IMR-90 (cell line): ENCODE measurements around the gene USP53. TPM values are rescaled to one million over a fixed set of nuclear protein-coding genes. Genes with fewer than 3 reads are reported as not detected.

Experiments used
- ATAC-seq: fragments of 200-7000 bp; cut with Tn5 transposase; 2 replicates; pipeline ENCODE4 v1.9.1; 2020; ENCODE audit warnings: low read depth, mild to moderate bottlenecking, moderate library complexity
- BruUV-seq: library from RNA; stranded (reverse); fragments of 400-500 nt; replicated peaks from 2 replicates; lab custom pipeline; 2021; lab: Mats Ljungman, UMichigan
- CTCF ChIA-PET: fragments of 300-600 bp; formaldehyde crosslinking; extraction: SDS; loops from one replicate; lab custom pipeline; 2021; ENCODE audit warnings: antibody characterized with exemption; lab: Yijun Ruan, JAX
- POLR2A ChIA-PET: fragments of 300-600 bp; sonication (Branson Sonifier 250); formaldehyde crosslinking; loops from one replicate; lab custom pipeline; 2022; ENCODE audit warnings: antibody characterized with exemption; ENCODE audit not compliant: unreplicated experiment; lab: Charles Lee
- DNase-seq: peaks from one replicate; pipeline ENCODE4 v3.0.0; 2013
- H2AFZ ChIP-seq: replicated peaks from 2 replicates; pipeline ENCODE3; 2013; ENCODE audit warnings: low read length, mild to moderate bottlenecking; ENCODE audit not compliant: poor library complexity
- H2AK5ac ChIP-seq: 2 replicates; pipeline ENCODE4 v1.6.1; 2013; ENCODE audit warnings: low read depth, low read length, inconsistent platforms
- H2AK9ac ChIP-seq: replicated peaks from 2 replicates; pipeline ENCODE3; 2013; ENCODE audit warnings: mild to moderate bottlenecking, low read depth, low read length, moderate library complexity; ENCODE audit not compliant: poor library complexity
- H2BK120ac ChIP-seq: 2 replicates; pipeline ENCODE4 v1.6.1; 2013; ENCODE audit warnings: low read depth, low read length, inconsistent platforms
- H2BK15ac ChIP-seq: 3 replicates; pipeline ENCODE4 v1.6.1; 2013; ENCODE audit warnings: low read depth, low read length, inconsistent platforms
- H2BK20ac ChIP-seq: 2 replicates; pipeline ENCODE4 v1.6.1; 2013; ENCODE audit warnings: low read depth, mild to moderate bottlenecking, inconsistent platforms, low read length, moderate library complexity
- H2BK5ac ChIP-seq: 2 replicates; pipeline ENCODE4 v1.6.1; 2013; ENCODE audit warnings: mild to moderate bottlenecking, low read depth, low read length, inconsistent platforms; ENCODE audit not compliant: poor library complexity, severe bottlenecking
- H3K14ac ChIP-seq: replicated peaks from 2 replicates; pipeline ENCODE4 v1.6.1; 2013; ENCODE audit warnings: low read depth, low read length, inconsistent platforms
- H3K18ac ChIP-seq: 2 replicates; pipeline ENCODE4 v1.6.1; 2013; ENCODE audit warnings: low read depth, low read length, control low read depth
- H3K23ac ChIP-seq: 2 replicates; pipeline ENCODE4 v1.6.1; 2013; ENCODE audit warnings: low read depth, low read length, inconsistent platforms
- H3K27ac ChIP-seq: 2 replicates; pipeline ENCODE4 v1.5.1; 2013; ENCODE audit warnings: mild to moderate bottlenecking, control low read depth, low read length; ENCODE audit not compliant: insufficient read depth
- H3K27me3 ChIP-seq: 2 replicates; pipeline ENCODE4 v1.6.1; 2013; ENCODE audit warnings: low read length; ENCODE audit not compliant: control insufficient read depth, insufficient read depth
- H3K36me3 ChIP-seq: 2 replicates; pipeline ENCODE4 v1.6.1; 2013; ENCODE audit warnings: low read length, mixed read lengths; ENCODE audit not compliant: control insufficient read depth, insufficient read depth
- H3K4ac ChIP-seq: 2 replicates; pipeline ENCODE4 v1.6.1; 2013; ENCODE audit warnings: low read depth, low read length, inconsistent platforms
- H3K4me1 ChIP-seq: 2 replicates; pipeline ENCODE4 v1.6.1; 2013; ENCODE audit warnings: low read length, mixed read lengths; ENCODE audit not compliant: control insufficient read depth, insufficient read depth
- H3K4me2 ChIP-seq: 2 replicates; pipeline ENCODE4 v1.6.1; 2013; ENCODE audit warnings: low read depth, mild to moderate bottlenecking, control low read depth, low read length, moderate library complexity
- H3K4me3 ChIP-seq: 2 replicates; pipeline ENCODE4 v1.5.1; 2013; ENCODE audit warnings: low read depth, mild to moderate bottlenecking, control low read depth, low read length, moderate library complexity; ENCODE audit not compliant: insufficient read depth
- H3K56ac ChIP-seq: 2 replicates; pipeline ENCODE4 v1.6.1; 2013; ENCODE audit warnings: low read length, inconsistent platforms; ENCODE audit not compliant: insufficient read depth; ENCODE audit errors: extremely low read depth
- H3K79me1 ChIP-seq, 2 experiments: 2 replicates each; pipeline ENCODE4 v1.6.1; 2013; ENCODE audit warnings: low read length in 2 of 2, inconsistent platforms in 1 of 2, low read depth in 1 of 2
- H3K9ac ChIP-seq: 2 replicates; pipeline ENCODE4 v1.6.1; 2013; ENCODE audit warnings: low read depth, low read length, control low read depth
- H3K9me1 ChIP-seq: 2 replicates; pipeline ENCODE4 v1.6.1; 2013; ENCODE audit warnings: low read length, inconsistent platforms; ENCODE audit not compliant: insufficient read depth
- H3K9me3 ChIP-seq: 2 replicates; pipeline ENCODE4 v1.6.1; 2013; ENCODE audit warnings: low read length; ENCODE audit not compliant: control insufficient read depth, insufficient read depth
- H4K20me1 ChIP-seq: 2 replicates; pipeline ENCODE4 v1.6.1; 2013; ENCODE audit warnings: low read length, inconsistent platforms; ENCODE audit not compliant: insufficient read depth
- H4K5ac ChIP-seq: 2 replicates; pipeline ENCODE4 v1.6.1; 2013; ENCODE audit warnings: mild to moderate bottlenecking, low read depth, low read length, control low read depth
- H4K8ac ChIP-seq, 2 experiments: 2 replicates each; pipeline ENCODE4 v1.6.1; 2013; ENCODE audit warnings: low read depth in 2 of 2, low read length in 2 of 2, control low read depth in 1 of 2, inconsistent platforms in 1 of 2
- H4K91ac ChIP-seq: 2 replicates; pipeline ENCODE4 v1.6.1; 2013; ENCODE audit warnings: low read depth, low read length, inconsistent platforms; ENCODE audit not compliant: insufficient read depth
- BHLHE40 ChIP-seq: fragments of 150-350 bp; IDR thresholded peaks from 2 replicates; pipeline ENCODE4 v1.6.1; 2016; ENCODE audit warnings: mild to moderate bottlenecking, low read depth, low read length
- CEBPB ChIP-seq: IDR thresholded peaks from 2 replicates; pipeline ENCODE4 v1.6.1; 2012; ENCODE audit warnings: low read depth, low read length, improper control_type of control experiment
- FOS ChIP-seq: fragments of 150-350 bp; IDR thresholded peaks from 2 replicates; pipeline ENCODE4 v1.6.1; 2016; ENCODE audit warnings: low read depth, low read length
- MAFK ChIP-seq: IDR thresholded peaks from 2 replicates; pipeline ENCODE4 v1.6.1; 2012; ENCODE audit warnings: low read depth, low read length, improper control_type of control experiment
- MAZ ChIP-seq: IDR thresholded peaks from 2 replicates; pipeline ENCODE4 v1.6.1; 2012; ENCODE audit warnings: low read depth, mild to moderate bottlenecking, low read length, improper control_type of control experiment, moderate library complexity, borderline replicate concordance
- SMC3 ChIP-seq: fragments of 150-350 bp; IDR thresholded peaks from 2 replicates; pipeline ENCODE4 v1.6.1; 2016; ENCODE audit warnings: low read depth, mild to moderate bottlenecking, antibody characterized with exemption, low read length, moderate library complexity
- WGBS, 2 experiments: methylation state at CpG; one replicate each; pipeline versions ENCODE4 v1.1.5 to v1.1.7; 2013; ENCODE audit warnings: missing lambda C conversion rate in 2 of 2; ENCODE audit not compliant: insufficient read length in 1 of 2; ENCODE audit errors: extremely low coverage in 2 of 2; 5-methylcytosine and 5-hydroxymethylcytosine counted together
- dilution Hi-C: fragments of 300-500 bp; cut with HindIII; formaldehyde crosslinking; loops from one replicate; pipeline ENCODE4 v1.14.3; 2018; ENCODE audit warnings: low sequenced_read_pairs; ENCODE audit not compliant: unreplicated experiment
- in situ Hi-C: fragments of 300-500 bp; cut with MboI; formaldehyde crosslinking; loops from 3 replicates; pipeline ENCODE4 v1.14.3; 2019; ENCODE audit warnings: low sequenced_read_pairs, inconsistent platforms, mixed read lengths
- intact Hi-C: fragments of 100-400 bp; cut with micrococcal nuclease; formaldehyde crosslinking; loops from 2 replicates; pipeline ENCODE4 v1.10.0; 2022
- polyA plus RNA-seq, 3 experiments: library from polyadenylated mRNA; depleted of rRNA; stranded (reverse); fragments of >200 nt; gene quantifications; 2 replicates each; pipeline ENCODE4 v1.2.3, GENCODE V29; 2012; ENCODE audit warnings: low replicate concordance in 1 of 3
- total RNA-seq: library from RNA; depleted of rRNA; stranded (reverse); fragments of >200 nt; gene quantifications from 2 replicates; pipeline ENCODE4 v1.2.3, GENCODE V29; 2012
- TF ChIP-seq, protein P1 (sequence below): fragments of 150-350 bp; IDR thresholded peaks from 2 replicates; pipeline ENCODE4 v1.6.1; 2016; ENCODE audit warnings: low read depth, mild to moderate bottlenecking, low read length, moderate library complexity, borderline replicate concordance
- TF ChIP-seq, protein P2 (sequence below): fragments of 150-350 bp; IDR thresholded peaks from 2 replicates; pipeline ENCODE4 v1.6.1; 2017; ENCODE audit warnings: mild to moderate bottlenecking, antibody characterized with exemption, low read length, low read depth

Gene USP53
- total and polyA plus RNA-seq, 2 of the 4 experiments (the other 2 are of a cell fraction), result 11.2 to 24.0 TPM

DNA sequence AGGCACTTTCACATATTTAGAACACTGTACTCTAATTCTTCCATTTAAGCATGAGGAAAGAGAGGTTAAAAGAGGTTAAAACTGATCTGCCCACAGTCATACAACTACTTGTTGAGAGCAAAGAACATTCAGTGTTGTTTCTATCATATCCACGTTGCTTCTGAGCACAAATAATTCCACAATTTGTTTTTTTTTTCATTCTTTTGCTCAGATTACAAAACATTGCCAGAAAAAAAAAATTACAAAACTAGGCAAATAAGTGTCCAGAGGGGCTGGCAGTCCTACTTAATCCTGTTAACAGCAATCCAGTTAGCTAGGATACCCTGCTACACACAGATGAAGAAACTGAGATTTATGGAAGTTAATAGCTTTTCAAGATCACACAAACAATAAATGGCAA, 6.3 kb upstream of the USP53 start:
- no CpG with 5 or more reads among the region's 1 CpG for WGBS, 2 experiments
- DNase-seq (no peak), ATAC-seq (no peak)
- Histone ChIP-seq H3K9ac (peak overlapping the region; percentile 36; the same call in 1 of the 2 replicates), H4K91ac (no peak overlapping the region), H2BK15ac (peak overlapping the region; percentile 11; the same call in 1 of the 3 replicates), H3K18ac (peak overlapping the region; percentile 61; the same call in 1 of the 2 replicates), H3K23ac (peak overlapping the region; percentile 18), H2AFZ (no peak overlapping the region), H3K27me3 (no peaks in the 10 kb centered on the region), H4K20me1 (no peaks in the 10 kb centered on the region), H3K56ac (no peak overlapping the region), H3K9me3 (no peaks in the 10 kb centered on the region), H2BK120ac (peak overlapping the region; percentile 76; the same call in 1 of the 2 replicates), H3K4me1 (peaks cover 3% of the 10 kb centered on the region; the same call in 1 of the 2 replicates), H4K8ac (peak overlapping the region in 1 of 2 experiments; percentile 35; a peak in 2 of 4 replicates), H3K14ac (peak overlapping the region; percentile 44; the same call in 1 of the 2 replicates), H3K4me3 (no peak overlapping the region), H3K36me3 (no peaks in the 10 kb centered on the region), H3K4ac (no peak overlapping the region), H4K5ac (peak overlapping the region; percentile 29; the same call in 1 of the 2 replicates), H2AK5ac (no peak overlapping the region), H3K27ac (0 out of 2 replicates have a peak overlapping the region, but pooled peaks have one; percentile 33), H3K9me1 (peaks cover 4% of the 10 kb centered on the region; the same call in 1 of the 2 replicates), H2BK20ac (peak overlapping the region; percentile 35), H2BK5ac (peak overlapping the region; percentile 67), H2AK9ac (no peak overlapping the region), H3K4me2 (peak overlapping the region; percentile 54; the same call in 1 of the 2 replicates), H3K79me1 (peaks cover 3 to 8% of the 10 kb centered on the region in 2 experiments; a peak in 3 of 4 replicates)
- POLR2A ChIA-PET, result no interaction called here
- no TSS peak for BruUV-seq
- TF ChIP-seq MAZ (no peak), CEBPB (no peak), SMC3 (no peak), BHLHE40 (no peak), MAFK (no peak), FOS (no peak)
- TF ChIP-seq, protein P1, sequence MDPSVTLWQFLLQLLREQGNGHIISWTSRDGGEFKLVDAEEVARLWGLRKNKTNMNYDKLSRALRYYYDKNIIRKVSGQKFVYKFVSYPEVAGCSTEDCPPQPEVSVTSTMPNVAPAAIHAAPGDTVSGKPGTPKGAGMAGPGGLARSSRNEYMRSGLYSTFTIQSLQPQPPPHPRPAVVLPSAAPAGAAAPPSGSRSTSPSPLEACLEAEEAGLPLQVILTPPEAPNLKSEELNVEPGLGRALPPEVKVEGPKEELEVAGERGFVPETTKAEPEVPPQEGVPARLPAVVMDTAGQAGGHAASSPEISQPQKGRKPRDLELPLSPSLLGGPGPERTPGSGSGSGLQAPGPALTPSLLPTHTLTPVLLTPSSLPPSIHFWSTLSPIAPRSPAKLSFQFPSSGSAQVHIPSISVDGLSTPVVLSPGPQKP, result no peak
- TF ChIP-seq, protein P2, sequence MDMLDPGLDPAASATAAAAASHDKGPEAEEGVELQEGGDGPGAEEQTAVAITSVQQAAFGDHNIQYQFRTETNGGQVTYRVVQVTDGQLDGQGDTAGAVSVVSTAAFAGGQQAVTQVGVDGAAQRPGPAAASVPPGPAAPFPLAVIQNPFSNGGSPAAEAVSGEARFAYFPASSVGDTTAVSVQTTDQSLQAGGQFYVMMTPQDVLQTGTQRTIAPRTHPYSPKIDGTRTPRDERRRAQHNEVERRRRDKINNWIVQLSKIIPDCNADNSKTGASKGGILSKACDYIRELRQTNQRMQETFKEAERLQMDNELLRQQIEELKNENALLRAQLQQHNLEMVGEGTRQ, result no peak
- dilution Hi-C loops, result no loop called here
- CTCF ChIA-PET, result no interaction called here
- intact Hi-C loops, result no loop called here
- in situ Hi-C loops, result no loop called here
